IMR-90 (cell line): ENCODE data around the gene B3GNT5.

Experiments
- BHLHE40 ChIP-seq: fragments of 150-350 bp; IDR thresholded peaks from 2 replicates; pipeline ENCODE4 v1.6.1; 2016; ENCODE audit warnings: mild to moderate bottlenecking, low read depth, low read length
- CTCF ChIP-seq: conservative IDR thresholded peaks from 2 replicates; pipeline ENCODE4 v1.5.1; 2012; ENCODE audit warnings: mild to moderate bottlenecking, low read depth, low read length, improper control_type of control experiment
- ELK1 ChIP-seq: fragments of 150-350 bp; IDR thresholded peaks from 2 replicates; pipeline ENCODE4 v1.6.1; 2016; ENCODE audit warnings: low read depth, mild to moderate bottlenecking, low read length, moderate library complexity, borderline replicate concordance
- FOS ChIP-seq: fragments of 150-350 bp; IDR thresholded peaks from 2 replicates; pipeline ENCODE4 v1.6.1; 2016; ENCODE audit warnings: low read depth, low read length
- POLR2A ChIP-seq: IDR thresholded peaks from 2 replicates; pipeline ENCODE4 v1.6.1; 2012; ENCODE audit warnings: mild to moderate bottlenecking, low read depth, low read length
- RCOR1 ChIP-seq: IDR thresholded peaks from 2 replicates; pipeline ENCODE4 v1.6.1; 2012; ENCODE audit warnings: mild to moderate bottlenecking, low read length, improper control_type of control experiment; ENCODE audit not compliant: insufficient replicate concordance
- USF2 ChIP-seq: fragments of 150-350 bp; IDR thresholded peaks from 2 replicates; pipeline ENCODE4 v1.6.1; 2017; ENCODE audit warnings: mild to moderate bottlenecking, antibody characterized with exemption, low read length, low read depth

GRCh38 chr3:183272142-183272541 lies 19.1 kb downstream of the B3GNT5 start:
- TF ChIP-seq CTCF (no peak), RCOR1 (no peak), BHLHE40 (no peak), FOS (no peak), POLR2A (no peak), ELK1 (no peak), USF2 (no peak)
